ENCODE data around the gene UVRAG.

- TF ChIP-seq POLR2A (IDR thresholded peaks at IDR 0.05) = no peak
- TF ChIP-seq CTCF (IDR thresholded peaks at IDR 0.05) = no peak
Measured at GRCh38 chr11:75778962-75779361, 36.0 kb upstream of the UVRAG start.
